ENCODE measurements around the gene TBC1D2B. TPM values are rescaled to one million over a fixed set of nuclear protein-coding genes. Genes with fewer than 3 reads are reported as not detected.

Gene TBC1D2B
- total RNA-seq, 1 donor = 52.2 TPM

DNA sequence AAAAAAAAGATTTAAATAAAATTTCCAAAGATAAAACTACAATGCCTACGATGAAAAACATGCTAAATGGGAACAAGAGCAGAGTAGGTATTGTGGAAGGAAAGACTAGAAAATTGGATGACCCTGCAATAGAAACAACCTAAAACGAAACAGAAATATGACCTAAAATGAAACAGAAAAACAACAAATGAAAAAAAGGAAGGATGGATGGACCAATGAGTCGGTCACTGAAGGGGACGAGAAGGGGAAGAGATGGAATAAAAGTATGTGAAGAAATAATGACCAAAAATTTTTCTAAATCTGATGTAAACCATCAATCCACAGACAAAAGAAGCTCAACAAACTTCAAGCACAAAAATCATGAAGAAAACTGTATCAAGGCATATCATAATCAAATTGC is 44.8 kb downstream of the TBC1D2B start:
- no peak overlapping the region for H3K4me3 ChIP-seq (ENCODE audit: low read depth, low read length)
- no peak for DNase-seq (ENCODE audit: low read depth)
- TF ChIP-seq, protein P1, sequence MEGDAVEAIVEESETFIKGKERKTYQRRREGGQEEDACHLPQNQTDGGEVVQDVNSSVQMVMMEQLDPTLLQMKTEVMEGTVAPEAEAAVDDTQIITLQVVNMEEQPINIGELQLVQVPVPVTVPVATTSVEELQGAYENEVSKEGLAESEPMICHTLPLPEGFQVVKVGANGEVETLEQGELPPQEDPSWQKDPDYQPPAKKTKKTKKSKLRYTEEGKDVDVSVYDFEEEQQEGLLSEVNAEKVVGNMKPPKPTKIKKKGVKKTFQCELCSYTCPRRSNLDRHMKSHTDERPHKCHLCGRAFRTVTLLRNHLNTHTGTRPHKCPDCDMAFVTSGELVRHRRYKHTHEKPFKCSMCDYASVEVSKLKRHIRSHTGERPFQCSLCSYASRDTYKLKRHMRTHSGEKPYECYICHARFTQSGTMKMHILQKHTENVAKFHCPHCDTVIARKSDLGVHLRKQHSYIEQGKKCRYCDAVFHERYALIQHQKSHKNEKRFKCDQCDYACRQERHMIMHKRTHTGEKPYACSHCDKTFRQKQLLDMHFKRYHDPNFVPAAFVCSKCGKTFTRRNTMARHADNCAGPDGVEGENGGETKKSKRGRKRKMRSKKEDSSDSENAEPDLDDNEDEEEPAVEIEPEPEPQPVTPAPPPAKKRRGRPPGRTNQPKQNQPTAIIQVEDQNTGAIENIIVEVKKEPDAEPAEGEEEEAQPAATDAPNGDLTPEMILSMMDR (IDR thresholded peaks at IDR 0.05; ENCODE audit: insufficient read depth, low read depth, low read length) = no peak

DNA sequence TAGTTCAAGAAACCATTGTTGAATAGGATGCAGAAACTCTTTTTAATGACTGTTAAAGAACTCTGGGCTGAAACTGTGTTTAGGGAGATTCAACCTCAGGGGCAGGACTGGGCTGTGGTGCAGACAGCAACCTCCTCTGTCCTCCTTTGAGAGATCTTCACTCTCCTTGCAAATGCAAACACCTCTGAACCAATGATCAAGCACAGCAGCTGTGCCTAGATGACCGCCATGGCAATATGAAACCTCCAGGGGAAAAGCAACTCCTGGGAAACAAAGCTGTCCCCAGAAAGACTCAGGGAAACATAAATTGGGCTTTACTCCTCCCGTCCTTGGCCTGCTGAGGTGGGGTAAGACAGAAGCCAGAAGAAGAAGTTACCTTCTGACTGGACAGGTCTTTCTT is 52.6 kb downstream of the TBC1D2B start:
- TF ChIP-seq, protein P1 (IDR thresholded peaks at IDR 0.05; ENCODE audit: insufficient read depth, low read depth, low read length) = no peak

DNA sequence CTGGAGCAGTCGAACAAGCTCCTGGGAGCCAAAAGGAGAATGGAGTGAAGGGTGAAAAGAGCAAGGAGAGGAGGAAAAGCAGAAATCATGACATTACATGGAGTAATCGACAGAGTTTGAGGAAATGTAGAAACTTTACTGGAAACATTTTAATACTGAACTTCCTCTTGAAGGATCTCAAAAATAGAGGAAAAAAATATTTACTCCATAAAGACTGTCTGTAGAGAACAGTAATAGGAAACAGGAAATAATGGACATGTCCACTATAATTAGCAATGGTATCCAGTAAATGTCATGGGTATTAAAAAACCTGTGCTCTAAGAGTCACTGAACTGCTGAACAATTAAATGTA is 53.0 kb downstream of the TBC1D2B start:
- TF ChIP-seq, protein P1 (IDR thresholded peaks at IDR 0.05; ENCODE audit: insufficient read depth, low read depth, low read length) = no peak
- no peak for DNase-seq (ENCODE audit: low read depth)
- no peak overlapping the region for H3K4me3 ChIP-seq (ENCODE audit: low read depth, low read length)

More for the DNA sequence above, 52.6 kb downstream of the TBC1D2B start:
- no peak for DNase-seq (ENCODE audit: low read depth)
- H3K4me3 ChIP-seq (ENCODE audit: low read depth, low read length) = no peak overlapping the region

DNA sequence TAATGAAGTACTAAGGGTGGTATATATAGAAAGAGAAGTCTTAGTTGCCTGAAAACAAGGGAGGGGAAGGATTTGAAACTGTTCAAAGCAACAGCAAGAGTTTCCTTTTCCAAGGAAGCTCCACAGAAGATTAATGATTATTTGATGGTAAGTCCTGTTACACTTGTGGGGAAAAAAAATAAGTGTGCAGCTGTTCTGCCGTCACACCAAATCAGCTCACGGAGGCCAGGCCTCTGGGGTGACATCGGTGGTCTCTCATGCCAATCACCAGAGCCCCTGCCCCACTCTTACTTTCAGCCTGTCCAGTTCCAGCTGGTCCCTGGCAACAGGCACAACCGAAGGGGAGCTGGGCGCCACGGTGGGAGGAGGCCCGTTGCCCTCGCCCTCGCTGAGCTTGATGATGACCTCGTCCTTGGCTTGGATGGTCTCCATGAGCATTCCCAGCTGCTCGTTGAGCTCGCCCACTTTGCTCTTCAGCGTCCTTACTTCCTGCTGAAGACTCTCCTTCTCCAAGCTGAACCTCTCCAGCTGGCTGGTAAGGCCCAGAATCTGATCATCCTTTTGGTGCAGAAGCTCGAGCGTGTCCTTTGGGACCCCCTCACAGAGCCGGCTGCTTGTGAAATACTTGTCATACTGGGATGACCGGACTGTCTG is 53.5 kb downstream of the TBC1D2B start:
- DNase-seq (ENCODE audit: low read depth) = peak; percentile 50
- no peak overlapping the region for H3K4me3 ChIP-seq (ENCODE audit: low read depth, low read length)
- TF ChIP-seq, protein P1 (IDR thresholded peaks at IDR 0.05; ENCODE audit: insufficient read depth, low read depth, low read length) = no peak

DNA sequence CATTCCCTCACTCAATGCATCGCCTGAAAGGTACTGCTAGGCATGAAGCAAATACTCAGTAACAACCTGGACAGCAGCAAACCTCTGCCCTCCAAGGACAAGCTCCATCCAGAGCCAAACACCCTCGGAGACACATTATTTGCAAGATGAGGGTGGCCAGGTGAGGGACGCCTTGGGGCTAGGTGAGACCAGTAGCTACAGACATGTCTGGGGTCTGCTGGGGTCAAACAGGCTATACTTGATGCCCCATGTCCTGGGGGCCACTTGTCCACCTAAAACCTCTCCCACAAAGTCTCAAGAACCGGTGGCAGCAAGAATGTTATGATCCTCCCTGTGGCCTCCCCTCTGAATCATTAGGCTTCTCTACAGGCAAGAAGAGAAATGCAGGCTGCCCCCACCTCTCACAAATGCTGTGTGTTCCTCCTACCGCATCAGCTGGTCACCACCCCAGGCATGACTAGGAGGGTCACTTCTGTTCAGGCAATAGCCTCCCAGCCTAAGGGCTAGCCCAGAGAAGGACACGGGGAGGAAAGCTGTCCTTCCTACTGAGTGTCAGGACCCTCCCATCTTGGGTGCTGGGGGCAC is 54.3 kb downstream of the TBC1D2B start:
- H3K4me3 ChIP-seq (ENCODE audit: low read depth, low read length) = no peak overlapping the region
- TF ChIP-seq, protein P1 (IDR thresholded peaks at IDR 0.05; ENCODE audit: insufficient read depth, low read depth, low read length) = no peak
- no peak for DNase-seq (ENCODE audit: low read depth)

DNA sequence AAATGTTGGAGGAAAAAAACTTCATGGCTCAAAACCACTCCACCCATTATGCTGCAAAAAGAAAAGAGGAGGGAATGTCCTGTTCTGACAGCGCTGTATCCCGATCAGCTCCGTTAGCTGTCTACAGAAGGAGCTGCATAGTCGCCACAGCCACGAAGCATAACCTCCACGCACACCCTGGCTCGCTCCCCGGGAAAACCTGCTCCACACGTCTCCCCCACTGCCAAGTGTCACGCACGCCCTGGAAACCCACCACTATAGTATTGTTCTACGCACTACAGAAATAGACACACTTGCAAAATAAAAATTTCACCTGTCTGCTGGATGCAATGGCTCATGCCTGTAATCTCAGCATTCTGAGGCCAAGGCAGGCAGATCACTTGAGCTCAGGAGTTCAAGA is 55.8 kb downstream of the TBC1D2B start:
- TF ChIP-seq, protein P1 (IDR thresholded peaks at IDR 0.05; ENCODE audit: insufficient read depth, low read depth, low read length) = no peak
- no peak for DNase-seq (ENCODE audit: low read depth)
- H3K4me3 ChIP-seq (ENCODE audit: low read depth, low read length) = no peak overlapping the region

DNA sequence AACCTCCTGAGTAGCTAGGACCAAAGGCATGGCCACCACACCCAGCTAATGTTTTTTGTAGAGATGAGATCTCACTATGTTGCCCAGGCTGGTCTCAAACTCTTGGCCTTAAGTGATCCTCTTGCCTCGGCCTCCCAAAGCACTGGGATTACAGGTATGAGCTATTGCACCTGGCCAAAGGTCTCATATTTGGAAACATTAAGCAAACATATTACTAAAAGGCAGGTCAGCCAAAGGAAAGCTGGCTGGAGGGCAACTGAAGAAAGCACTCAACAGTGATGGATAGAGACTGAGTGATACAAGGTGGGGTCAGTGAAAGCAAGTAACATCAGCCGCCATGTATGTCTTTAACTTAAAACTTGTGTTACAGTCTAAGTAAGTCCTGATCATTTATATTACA is 57.5 kb downstream of the TBC1D2B start:
- H3K4me3 ChIP-seq (ENCODE audit: low read depth, low read length) = no peak overlapping the region
- no peak for DNase-seq (ENCODE audit: low read depth)
- TF ChIP-seq, protein P1 (IDR thresholded peaks at IDR 0.05; ENCODE audit: insufficient read depth, low read depth, low read length) = no peak
